GM18907 (cell line): ENCODE results near the gene ISG15.
"Not testable (repeated sequence)": the region's sequence is repeated elsewhere in the genome, so short reads cannot be mapped to it uniquely, and the experiment has no call there.

Experiments used
- ATAC-seq: cut with Tn5 transposase; IDR thresholded peaks from one replicate; pipeline ENCODE4 v1.9.1; 2021; ENCODE audit warnings: mild to moderate bottlenecking, moderate library complexity; ENCODE audit not compliant: unreplicated experiment

The ISG15 gene

GRCh38 chr1:993379-993995 lies 19.8 kb upstream of the ISG15 start:
- no peak for ATAC-seq

- not testable (repeated sequence) for ATAC-seq
These were observed 18.8 kb upstream of the ISG15 start for GRCh38 chr1:994546-994945.

GRCh38 chr1:995665-996633 lies 17.3 kb upstream of the ISG15 start:
- ATAC-seq, result no peak

- ATAC-seq, result no peak
These were observed 16.2 kb upstream of the ISG15 start for GRCh38 chr1:996851-997712.

- no peak for ATAC-seq
These were observed 15.6 kb upstream of the ISG15 start for GRCh38 chr1:997713-997992.

- ATAC-seq, result no peak
These were observed 15.1 kb upstream of the ISG15 start for GRCh38 chr1:997993-998744.

- ATAC-seq, result no peak
These were observed 14.6 kb upstream of the ISG15 start for GRCh38 chr1:998745-998994.

GRCh38 chr1:998995-999724 lies 14.1 kb upstream of the ISG15 start:
- no peak for ATAC-seq

GRCh38 chr1:999725-1000356 lies 13.5 kb upstream of the ISG15 start, which contains the start of gene HES4:
HES4 (minus strand) TSS chr1:1000097; CDS start chr1:999973, 124 bp downstream.
- ATAC-seq, result no peak

- ATAC-seq, result no peak
These were observed 12.8 kb upstream of the ISG15 start for GRCh38 chr1:1000357-1001056.

- ATAC-seq, result no peak
These were observed 12.1 kb upstream of the ISG15 start for GRCh38 chr1:1001057-1001783.

- ATAC-seq, result no peak
These were observed 9.5 kb upstream of the ISG15 start for GRCh38 chr1:1003618-1004419.

GRCh38 chr1:1004420-1004779 lies 8.9 kb upstream of the ISG15 start:
- no peak for ATAC-seq

- ATAC-seq, result no peak
These were observed 8.3 kb upstream of the ISG15 start for GRCh38 chr1:1004780-1005697.

GRCh38 chr1:1005774-1006304 lies 7.5 kb upstream of the ISG15 start:
- no peak for ATAC-seq

- no peak for ATAC-seq
These were observed 6.8 kb upstream of the ISG15 start for GRCh38 chr1:1006305-1007159.
